Stimulated activated CD8-positive, alpha-beta memory T cell treated with anti-CD3 and anti-CD28 coated beads, Interleukin-15, amount 100 ng/mL, for 48 hours (primary cell): Measurements from ENCODE around the gene IGFBP3.

ENCODE experiments used
- DNase-seq, 2 donors: peaks; one replicate each; pipeline ENCODE4 v3.0.0-alpha.2; 2020; ENCODE audit warnings: low read depth in 2 of 2

IGFBP3 gene

GRCh38 chr7:45892407-45893035, 28.6 kb downstream of the IGFBP3 start:
- DNase-seq = no peak

GRCh38 chr7:45891462-45892402, 29.3 kb downstream of the IGFBP3 start:
- no peak for DNase-seq

- no peak for DNase-seq
Measured at GRCh38 chr7:45890902-45891461, 30.1 kb downstream of the IGFBP3 start.

GRCh38 chr7:45890125-45890901, 30.8 kb downstream of the IGFBP3 start:
- DNase-seq = no peak

- DNase-seq = no peak
Measured at GRCh38 chr7:45889367-45890067, 31.6 kb downstream of the IGFBP3 start.

GRCh38 chr7:45888993-45889366, 32.1 kb downstream of the IGFBP3 start:
- no peak for DNase-seq

- no peak for DNase-seq
Measured at GRCh38 chr7:45888185-45888992, 32.7 kb downstream of the IGFBP3 start, which contains the start of gene IGFBP1. Gene IGFBP1 (plus strand): TSS chr7:45888488. CDS start chr7:45888653, 165 bp downstream.

GRCh38 chr7:45886931-45887667, 34.0 kb downstream of the IGFBP3 start:
- DNase-seq = no peak

- DNase-seq = no peak
Measured at GRCh38 chr7:45885264-45885882, 35.7 kb downstream of the IGFBP3 start.

GRCh38 chr7:45884136-45884535, 36.9 kb downstream of the IGFBP3 start:
- DNase-seq = no peak

- DNase-seq = no peak
Measured at GRCh38 chr7:45882465-45882810, 38.6 kb downstream of the IGFBP3 start.

- DNase-seq = no peak
Measured at GRCh38 chr7:45881759-45882464, 39.2 kb downstream of the IGFBP3 start.

- no peak for DNase-seq
Measured at GRCh38 chr7:45881280-45881758, 39.8 kb downstream of the IGFBP3 start.

GRCh38 chr7:45880433-45880860, 40.6 kb downstream of the IGFBP3 start:
- DNase-seq = no peak

GRCh38 chr7:45878457-45879144, 42.5 kb downstream of the IGFBP3 start:
- no peak for DNase-seq

- DNase-seq = no peak
Measured at GRCh38 chr7:45876519-45876918, 44.6 kb downstream of the IGFBP3 start.

GRCh38 chr7:45874408-45875131, 46.5 kb downstream of the IGFBP3 start:
- DNase-seq = no peak
